Neural cell (in vitro differentiated cells): ENCODE measurements around the gene IL21. TPM values are rescaled to one million over a fixed set of nuclear protein-coding genes. Genes with fewer than 3 reads are reported as not detected.
A peak's percentile ranks its signal among the peaks of the same experiment; 100 is the strongest.

Experiments used
- H2AFZ ChIP-seq: fragments of 200-600, 300-800 bp; sonication (generic), shearing (Covaris generic); 2 replicates; pipeline ENCODE4 v1.6.0; 2014; ENCODE audit warnings: low read depth, mild to moderate bottlenecking, antibody characterized with exemption, low read length, moderate library complexity
- H3F3A ChIP-seq: fragments of 200-600 bp; shearing (Covaris generic); 2 replicates; pipeline ENCODE4 v1.6.1; 2016; ENCODE audit warnings: mild to moderate bottlenecking, moderate library complexity, mixed read lengths, antibody characterized with exemption, low read length; ENCODE audit not compliant: insufficient read depth, poor library complexity, severe bottlenecking
- H3K27ac ChIP-seq: fragments of 200-600, 300-800 bp; sonication (generic), shearing (Covaris generic); 2 replicates; pipeline ENCODE4 v1.5.1; 2014; ENCODE audit warnings: mild to moderate bottlenecking, low read length, moderate library complexity
- H3K27me3 ChIP-seq: fragments of 300-800, 200-600 bp; sonication (generic), shearing (Covaris generic); 2 replicates; pipeline ENCODE4 v1.6.0; 2014; ENCODE audit warnings: mild to moderate bottlenecking, low read depth, low read length, moderate library complexity; ENCODE audit not compliant: insufficient read depth
- H3K36me3 ChIP-seq: fragments of 300-800, 200-600 bp; sonication (generic), shearing (Covaris generic); 2 replicates; pipeline ENCODE4 v1.5.1; 2014; ENCODE audit warnings: mild to moderate bottlenecking, antibody characterized with exemption, low read length, moderate library complexity; ENCODE audit not compliant: insufficient read depth
- H3K4me2 ChIP-seq: fragments of 300-800, 200-600 bp; sonication (generic), shearing (Covaris generic); 2 replicates; pipeline ENCODE4 v1.6.0; 2014; ENCODE audit warnings: mild to moderate bottlenecking, low read length
- H3K4me3 ChIP-seq: fragments of 300-800, 200-600 bp; sonication (generic), shearing (Covaris generic); 2 replicates; pipeline ENCODE4 v1.5.1; 2014; ENCODE audit warnings: mild to moderate bottlenecking, low read length, moderate library complexity
- H3K79me2 ChIP-seq: fragments of 200-600 bp; shearing (Covaris generic); replicated peaks from 2 replicates; pipeline ENCODE4 v1.6.0; 2014; ENCODE audit warnings: mild to moderate bottlenecking, low read length, moderate library complexity; ENCODE audit not compliant: insufficient read depth
- H3K9ac ChIP-seq: fragments of 300-800, 200-600 bp; sonication (generic), shearing (Covaris generic); 2 replicates; pipeline ENCODE4 v1.6.1; 2016; ENCODE audit warnings: mild to moderate bottlenecking, low read length, mixed read lengths
- H3K9me2 ChIP-seq: fragments of 200-600 bp; shearing (Covaris generic); 2 replicates; pipeline ENCODE4 v1.6.1; 2016; ENCODE audit warnings: mild to moderate bottlenecking, low read length, mixed read lengths; ENCODE audit not compliant: insufficient read depth
- H3K9me3 ChIP-seq: fragments of 200-600, 300-800 bp; sonication (generic), shearing (Covaris generic); 2 replicates; pipeline ENCODE4 v1.6.1; 2016; ENCODE audit warnings: mild to moderate bottlenecking, mixed run types, low read length, moderate library complexity, mixed read lengths
- H4K20me1 ChIP-seq: fragments of 200-600 bp; shearing (Covaris generic); 2 replicates; pipeline ENCODE4 v1.6.1; 2016; ENCODE audit warnings: mild to moderate bottlenecking, mixed run types; ENCODE audit not compliant: insufficient read depth
- CTCF ChIP-seq: fragments of 450-650 bp; IDR thresholded peaks from 2 replicates; pipeline ENCODE4 v1.5.1; 2014; ENCODE audit warnings: antibody characterized with exemption, mild to moderate bottlenecking, moderate library complexity; ENCODE audit not compliant: poor library complexity, severe bottlenecking
- EP300 ChIP-seq: fragments of 450-650 bp; conservative IDR thresholded peaks from 2 replicates; pipeline ENCODE4 v1.6.1; 2014; ENCODE audit warnings: antibody characterized with exemption, mild to moderate bottlenecking, moderate library complexity; ENCODE audit not compliant: poor library complexity, severe bottlenecking
- EZH2 ChIP-seq: fragments of 200-600, 300-800 bp; shearing (Covaris generic), sonication (generic); IDR thresholded peaks from 2 replicates; pipeline ENCODE4 v1.6.1; 2014; ENCODE audit warnings: antibody characterized with exemption, low read length, borderline replicate concordance, mild to moderate bottlenecking; ENCODE audit not compliant: insufficient read depth, poor library complexity, severe bottlenecking
- MXI1 ChIP-seq: fragments of 450-650 bp; conservative IDR thresholded peaks from 2 replicates; pipeline ENCODE4 v1.6.1; 2014; ENCODE audit warnings: antibody characterized with exemption, mild to moderate bottlenecking; ENCODE audit not compliant: poor library complexity, severe bottlenecking
- POLR2AphosphoS5 ChIP-seq: IDR thresholded peaks from 2 replicates; pipeline ENCODE4 v1.6.1; 2012
- RAD21 ChIP-seq: fragments of 450-650 bp; conservative IDR thresholded peaks from 2 replicates; pipeline ENCODE4 v1.6.1; 2014; ENCODE audit warnings: antibody characterized with exemption, mild to moderate bottlenecking, moderate library complexity
- REST ChIP-seq: IDR thresholded peaks from 2 replicates; pipeline ENCODE4 v1.6.1; 2012; ENCODE audit warnings: borderline replicate concordance
- SMC3 ChIP-seq: fragments of 450-650 bp; conservative IDR thresholded peaks from 2 replicates; pipeline ENCODE4 v1.6.1; 2014; ENCODE audit warnings: antibody characterized with exemption, mild to moderate bottlenecking, moderate library complexity; ENCODE audit not compliant: poor library complexity
- TAF1 ChIP-seq: IDR thresholded peaks from 2 replicates; pipeline ENCODE4 v1.6.1; 2012; ENCODE audit warnings: low read depth
- polyA plus RNA-seq: library from polyadenylated mRNA; depleted of rRNA; stranded (reverse); fragments of >200 nt; gene quantifications from 2 replicates; pipeline ENCODE4 v1.2.3, GENCODE V29; 2014

The IL21 gene
- polyA plus RNA-seq, 1 donor from 2014 or later: not detected

GRCh38 chr4:122603156-122603574 is 17.7 kb downstream of the IL21 start:
- H3F3A ChIP-seq: no peaks in the 10 kb centered on the region
- no peaks in the 10 kb centered on the region for H3K27me3 ChIP-seq
- no peak overlapping the region for H3K27ac ChIP-seq
- H2AFZ ChIP-seq: no peak overlapping the region
- no peaks in the 10 kb centered on the region for H4K20me1 ChIP-seq
- H3K36me3 ChIP-seq: no peaks in the 10 kb centered on the region
- no peaks in the 10 kb centered on the region for H3K79me2 ChIP-seq
- H3K9ac ChIP-seq: no peak overlapping the region
- no peaks in the 10 kb centered on the region for H3K9me2 ChIP-seq
- no peak overlapping the region for H3K4me3 ChIP-seq
- H3K4me2 ChIP-seq: no peak overlapping the region
- H3K9me3 ChIP-seq: no peaks in the 10 kb centered on the region
- TF ChIP-seq SMC3 (no peak), EZH2 (no peak), POLR2AphosphoS5 (no peak), EP300 (no peak), RAD21 (no peak), REST (no peak), CTCF (no peak), MXI1 (no peak), TAF1 (no peak)

GRCh38 chr4:122602277-122603142 is 18.4 kb downstream of the IL21 start:
- no peaks in the 10 kb centered on the region for H4K20me1 ChIP-seq
- no peaks in the 10 kb centered on the region for H3F3A ChIP-seq
- no peaks in the 10 kb centered on the region for H3K36me3 ChIP-seq
- H3K27me3 ChIP-seq: no peaks in the 10 kb centered on the region
- H3K9ac ChIP-seq: no peak overlapping the region
- no peak for TF ChIP-seq TAF1
- TF ChIP-seq SMC3: peak; percentile 76
- TF ChIP-seq CTCF: peak; percentile 66
- no peak for TF ChIP-seq EP300
- no peak for TF ChIP-seq MXI1
- TF ChIP-seq REST: no peak
- TF ChIP-seq EZH2: no peak
- TF ChIP-seq RAD21: peak; percentile 77
- H3K4me3 ChIP-seq: no peak overlapping the region
- H2AFZ ChIP-seq: no peak overlapping the region
- no peak overlapping the region for H3K4me2 ChIP-seq
- H3K79me2 ChIP-seq: no peaks in the 10 kb centered on the region
- no peaks in the 10 kb centered on the region for H3K9me3 ChIP-seq
- H3K27ac ChIP-seq: no peak overlapping the region
- no peaks in the 10 kb centered on the region for H3K9me2 ChIP-seq
